ENCODE measurements around the gene PTRH2. TPM values are rescaled to one million over a fixed set of nuclear protein-coding genes. Genes with fewer than 3 reads are reported as not detected.

PTRH2 gene
- total RNA-seq, 1 experiment from 2014 or later: 32.6 TPM

DNA sequence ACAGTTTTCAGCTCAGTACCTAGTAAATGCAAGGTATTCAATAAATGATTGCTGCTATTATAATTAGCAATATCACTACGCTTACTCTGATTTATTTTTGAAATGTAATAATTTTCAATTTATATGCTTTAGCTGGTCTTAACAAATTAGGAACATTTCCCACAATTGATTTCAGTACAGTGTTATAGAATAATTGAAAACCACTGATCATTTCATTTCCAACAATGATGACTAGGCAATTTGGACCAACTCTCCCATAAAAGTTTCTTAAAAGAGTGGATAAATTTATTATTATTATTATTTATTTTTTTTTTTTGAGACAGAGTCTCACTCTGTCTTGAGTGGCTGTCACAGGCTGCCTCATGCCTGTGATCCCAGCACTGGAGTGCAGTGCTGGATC is 41.4 kb upstream of the PTRH2 start:
- no peaks in the 10 kb centered on the region for H3K4me1 Mint-ChIP-seq
- DNase-seq (ENCODE audit: low spot score) (no peak), ATAC-seq (no peak)
- no peak overlapping the region for H3K4me3 Mint-ChIP-seq
- peaks cover 4% of the 10 kb centered on the region for H3K9me3 Mint-ChIP-seq
- ChIA-PET CTCF (interaction anchor here (1.5 kb wide), 2 partner anchors 109 to 288 kb away, joined by 3 to 4 read pairs; no protein-coding TSS in a partner anchor), POLR2A (no interaction called here)
- no peak for TF ChIP-seq ESRRA (CRISPR knock-in tag; IDR thresholded peaks at IDR 0.05; ENCODE audit: borderline replicate concordance)
- no peak for TF ChIP-seq CREB1 (CRISPR knock-in tag; IDR thresholded peaks at IDR 0.05)
- TF ChIP-seq MXD4 (CRISPR knock-in tag; IDR thresholded peaks at IDR 0.05; ENCODE audit: borderline replicate concordance): no peak
- TF ChIP-seq, protein P1, sequence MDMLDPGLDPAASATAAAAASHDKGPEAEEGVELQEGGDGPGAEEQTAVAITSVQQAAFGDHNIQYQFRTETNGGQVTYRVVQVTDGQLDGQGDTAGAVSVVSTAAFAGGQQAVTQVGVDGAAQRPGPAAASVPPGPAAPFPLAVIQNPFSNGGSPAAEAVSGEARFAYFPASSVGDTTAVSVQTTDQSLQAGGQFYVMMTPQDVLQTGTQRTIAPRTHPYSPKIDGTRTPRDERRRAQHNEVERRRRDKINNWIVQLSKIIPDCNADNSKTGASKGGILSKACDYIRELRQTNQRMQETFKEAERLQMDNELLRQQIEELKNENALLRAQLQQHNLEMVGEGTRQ (CRISPR knock-in tag; IDR thresholded peaks at IDR 0.05): no peak
- TF ChIP-seq ZNF138 (CRISPR knock-in tag; conservative IDR thresholded peaks at IDR 0.05): no peak
- TF ChIP-seq SMAD3 (CRISPR knock-in tag; IDR thresholded peaks at IDR 0.05; ENCODE audit: borderline replicate concordance): no peak
- TF ChIP-seq KAT7 (CRISPR knock-in tag; IDR thresholded peaks at IDR 0.05; ENCODE audit: borderline replicate concordance): no peak
- TF ChIP-seq, protein P2, sequence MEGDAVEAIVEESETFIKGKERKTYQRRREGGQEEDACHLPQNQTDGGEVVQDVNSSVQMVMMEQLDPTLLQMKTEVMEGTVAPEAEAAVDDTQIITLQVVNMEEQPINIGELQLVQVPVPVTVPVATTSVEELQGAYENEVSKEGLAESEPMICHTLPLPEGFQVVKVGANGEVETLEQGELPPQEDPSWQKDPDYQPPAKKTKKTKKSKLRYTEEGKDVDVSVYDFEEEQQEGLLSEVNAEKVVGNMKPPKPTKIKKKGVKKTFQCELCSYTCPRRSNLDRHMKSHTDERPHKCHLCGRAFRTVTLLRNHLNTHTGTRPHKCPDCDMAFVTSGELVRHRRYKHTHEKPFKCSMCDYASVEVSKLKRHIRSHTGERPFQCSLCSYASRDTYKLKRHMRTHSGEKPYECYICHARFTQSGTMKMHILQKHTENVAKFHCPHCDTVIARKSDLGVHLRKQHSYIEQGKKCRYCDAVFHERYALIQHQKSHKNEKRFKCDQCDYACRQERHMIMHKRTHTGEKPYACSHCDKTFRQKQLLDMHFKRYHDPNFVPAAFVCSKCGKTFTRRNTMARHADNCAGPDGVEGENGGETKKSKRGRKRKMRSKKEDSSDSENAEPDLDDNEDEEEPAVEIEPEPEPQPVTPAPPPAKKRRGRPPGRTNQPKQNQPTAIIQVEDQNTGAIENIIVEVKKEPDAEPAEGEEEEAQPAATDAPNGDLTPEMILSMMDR (IDR thresholded peaks at IDR 0.05): no peak
- no peak for TF ChIP-seq SP1 (CRISPR knock-in tag; conservative IDR thresholded peaks at IDR 0.05)
- TF ChIP-seq ZNF317 (CRISPR knock-in tag; IDR thresholded peaks at IDR 0.05; ENCODE audit: borderline replicate concordance, low read depth): no peak
- TF ChIP-seq, protein P3, sequence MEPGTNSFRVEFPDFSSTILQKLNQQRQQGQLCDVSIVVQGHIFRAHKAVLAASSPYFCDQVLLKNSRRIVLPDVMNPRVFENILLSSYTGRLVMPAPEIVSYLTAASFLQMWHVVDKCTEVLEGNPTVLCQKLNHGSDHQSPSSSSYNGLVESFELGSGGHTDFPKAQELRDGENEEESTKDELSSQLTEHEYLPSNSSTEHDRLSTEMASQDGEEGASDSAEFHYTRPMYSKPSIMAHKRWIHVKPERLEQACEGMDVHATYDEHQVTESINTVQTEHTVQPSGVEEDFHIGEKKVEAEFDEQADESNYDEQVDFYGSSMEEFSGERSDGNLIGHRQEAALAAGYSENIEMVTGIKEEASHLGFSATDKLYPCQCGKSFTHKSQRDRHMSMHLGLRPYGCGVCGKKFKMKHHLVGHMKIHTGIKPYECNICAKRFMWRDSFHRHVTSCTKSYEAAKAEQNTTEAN (CRISPR knock-in tag; IDR thresholded peaks at IDR 0.05): no peak
- TF ChIP-seq, protein P4, sequence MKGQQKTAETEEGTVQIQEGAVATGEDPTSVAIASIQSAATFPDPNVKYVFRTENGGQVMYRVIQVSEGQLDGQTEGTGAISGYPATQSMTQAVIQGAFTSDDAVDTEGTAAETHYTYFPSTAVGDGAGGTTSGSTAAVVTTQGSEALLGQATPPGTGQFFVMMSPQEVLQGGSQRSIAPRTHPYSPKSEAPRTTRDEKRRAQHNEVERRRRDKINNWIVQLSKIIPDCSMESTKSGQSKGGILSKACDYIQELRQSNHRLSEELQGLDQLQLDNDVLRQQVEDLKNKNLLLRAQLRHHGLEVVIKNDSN (CRISPR knock-in tag; IDR thresholded peaks at IDR 0.05): no peak
- no peak for TF ChIP-seq CBFB (CRISPR knock-in tag; IDR thresholded peaks at IDR 0.05; ENCODE audit: low read depth)
- no peak for TF ChIP-seq PRRX2 (CRISPR knock-in tag; IDR thresholded peaks at IDR 0.05)
- TF ChIP-seq ZBTB21 (CRISPR knock-in tag; IDR thresholded peaks at IDR 0.05; ENCODE audit: borderline replicate concordance): no peak
- no peak for TF ChIP-seq ZSCAN18 (CRISPR knock-in tag; IDR thresholded peaks at IDR 0.05)
- no peak for TF ChIP-seq ZNF263 (CRISPR knock-in tag; IDR thresholded peaks at IDR 0.05; ENCODE audit: low read depth)
- TF ChIP-seq NR1H2 (CRISPR knock-in tag; IDR thresholded peaks at IDR 0.05): no peak
- TF ChIP-seq HMGXB4 (CRISPR knock-in tag; IDR thresholded peaks at IDR 0.05): no peak
- no peak for TF ChIP-seq TCF7 (CRISPR knock-in tag; IDR thresholded peaks at IDR 0.05; ENCODE audit: low read depth)
- no peak overlapping the region for H3K27ac Mint-ChIP-seq
- H3K36me3 Mint-ChIP-seq: peaks cover 4% of the 10 kb centered on the region
- no peaks in the 10 kb centered on the region for H3K27me3 Mint-ChIP-seq (ENCODE audit: low read depth)

All from WTC11 (cell line).